ENCODE data around the gene ACAP3.
A peak's percentile ranks its signal among the peaks of the same experiment; 100 is the strongest.

Gene ACAP3

GRCh38 chr1:1291023-1291528 lies 16.7 kb downstream of the ACAP3 start:
- no peak overlapping the region for H3K4me3 ChIP-seq (replicated peaks; ENCODE audit: low read depth, low read length)
- no peak for DNase-seq (ENCODE audit: extremely low read depth, low read depth)
- no peak for TF ChIP-seq CTCF (IDR thresholded peaks at IDR 0.05; ENCODE audit: low read depth, low read length, missing control alignments)

- TF ChIP-seq CTCF (IDR thresholded peaks at IDR 0.05; ENCODE audit: low read depth, low read length, missing control alignments), result peak; percentile 40
- DNase-seq (ENCODE audit: extremely low read depth, low read depth), result no peak
- no peak overlapping the region for H3K4me3 ChIP-seq (replicated peaks; ENCODE audit: low read depth, low read length)
Measured at GRCh38 chr1:1290238-1290731, 17.4 kb downstream of the ACAP3 start.

- no peak overlapping the region for H3K4me3 ChIP-seq (replicated peaks; ENCODE audit: low read depth, low read length)
- DNase-seq (ENCODE audit: extremely low read depth, low read depth), result no peak
- no peak for TF ChIP-seq CTCF (IDR thresholded peaks at IDR 0.05; ENCODE audit: low read depth, low read length, missing control alignments)
Measured at GRCh38 chr1:1287288-1288110, 20.2 kb downstream of the ACAP3 start.

GRCh38 chr1:1286313-1287261 lies 21.1 kb downstream of the ACAP3 start:
- no peak for TF ChIP-seq CTCF (IDR thresholded peaks at IDR 0.05; ENCODE audit: low read depth, low read length, missing control alignments)
- H3K4me3 ChIP-seq (replicated peaks; ENCODE audit: low read depth, low read length), result no peak overlapping the region
- DNase-seq (ENCODE audit: extremely low read depth, low read depth), result no peak

GRCh38 chr1:1285611-1286311 lies 22.0 kb downstream of the ACAP3 start:
- DNase-seq (ENCODE audit: extremely low read depth, low read depth), result no peak
- H3K4me3 ChIP-seq (replicated peaks; ENCODE audit: low read depth, low read length), result no peak overlapping the region
- no peak for TF ChIP-seq CTCF (IDR thresholded peaks at IDR 0.05; ENCODE audit: low read depth, low read length, missing control alignments)

- TF ChIP-seq CTCF (IDR thresholded peaks at IDR 0.05; ENCODE audit: low read depth, low read length, missing control alignments), result no peak
- no peak for DNase-seq (ENCODE audit: extremely low read depth, low read depth)
- H3K4me3 ChIP-seq (replicated peaks; ENCODE audit: low read depth, low read length), result no peak overlapping the region
Measured at GRCh38 chr1:1285102-1285571, 22.6 kb downstream of the ACAP3 start.
